ENCODE measurements around the gene TEX14. TPM values are rescaled to one million over a fixed set of nuclear protein-coding genes. Genes with fewer than 3 reads are reported as not detected.

TEX14 gene
- total and polyA plus RNA-seq, 10 of the 15 experiments (the other 5 are each of a cell fraction or from before 2014, with no cell fraction given), result 0.15 to 1.3 (median 0.66) TPM

DNA sequence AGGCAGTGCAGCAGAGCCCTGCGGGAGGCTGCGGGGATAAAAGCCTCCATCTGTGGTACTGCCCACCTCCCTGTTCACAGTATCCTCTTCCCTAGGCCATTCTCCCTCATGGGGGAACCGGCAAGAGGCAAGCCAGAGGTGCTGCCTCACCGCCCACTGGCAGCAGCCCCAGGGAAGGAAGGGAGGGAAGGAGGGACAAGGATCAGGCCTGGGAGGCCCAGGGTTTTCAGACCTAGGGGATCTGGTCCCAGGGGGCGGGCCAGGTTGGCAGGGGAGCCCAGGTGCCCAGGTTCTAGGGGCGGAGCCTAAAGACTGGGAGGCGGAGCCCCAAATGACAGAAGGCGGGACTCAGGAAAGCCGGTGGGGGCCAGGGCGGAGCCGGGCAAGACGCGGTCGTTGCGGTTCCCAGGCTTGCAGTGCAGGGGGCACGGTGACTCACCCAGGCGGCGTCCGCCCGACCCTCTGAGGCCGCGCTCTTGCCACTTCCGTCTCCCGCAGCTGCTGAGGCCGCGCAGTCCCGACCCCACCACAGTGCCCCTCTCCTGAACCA, 174.4 kb downstream of the TEX14 start (continued):
- TF ChIP-seq HDGF (IDR thresholded peaks at IDR 0.05), result no peak
- TF ChIP-seq, protein P1, sequence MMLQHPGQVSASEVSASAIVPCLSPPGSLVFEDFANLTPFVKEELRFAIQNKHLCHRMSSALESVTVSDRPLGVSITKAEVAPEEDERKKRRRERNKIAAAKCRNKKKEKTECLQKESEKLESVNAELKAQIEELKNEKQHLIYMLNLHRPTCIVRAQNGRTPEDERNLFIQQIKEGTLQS (IDR thresholded peaks at IDR 0.05; ENCODE audit: borderline replicate concordance, extremely low read depth, low read depth, low read length), result no peak
- TF ChIP-seq NFIC (IDR thresholded peaks at IDR 0.05; ENCODE audit: low read depth, low read length), result no peak
- peak; percentile 23; the same call in 1 of the 2 replicates for TF ChIP-seq NR2C1 (IDR thresholded peaks at IDR 0.05)
- TF ChIP-seq KLF5 (IDR thresholded peaks at IDR 0.05; ENCODE audit: partially characterized antibody), result no peak
- TF ChIP-seq POLR2AphosphoS5 (IDR thresholded peaks at IDR 0.05; ENCODE audit: low read length), result peak; percentile 83
- peak in 1 of 2 experiments; percentile 65; a peak in 2 of 4 replicates for TF ChIP-seq BHLHE40 (IDR thresholded peaks at IDR 0.05; ENCODE audit: borderline replicate concordance in 1 of 2, low read depth in 2 of 2, low read length in 1 of 2)
- TF ChIP-seq, protein P2, sequence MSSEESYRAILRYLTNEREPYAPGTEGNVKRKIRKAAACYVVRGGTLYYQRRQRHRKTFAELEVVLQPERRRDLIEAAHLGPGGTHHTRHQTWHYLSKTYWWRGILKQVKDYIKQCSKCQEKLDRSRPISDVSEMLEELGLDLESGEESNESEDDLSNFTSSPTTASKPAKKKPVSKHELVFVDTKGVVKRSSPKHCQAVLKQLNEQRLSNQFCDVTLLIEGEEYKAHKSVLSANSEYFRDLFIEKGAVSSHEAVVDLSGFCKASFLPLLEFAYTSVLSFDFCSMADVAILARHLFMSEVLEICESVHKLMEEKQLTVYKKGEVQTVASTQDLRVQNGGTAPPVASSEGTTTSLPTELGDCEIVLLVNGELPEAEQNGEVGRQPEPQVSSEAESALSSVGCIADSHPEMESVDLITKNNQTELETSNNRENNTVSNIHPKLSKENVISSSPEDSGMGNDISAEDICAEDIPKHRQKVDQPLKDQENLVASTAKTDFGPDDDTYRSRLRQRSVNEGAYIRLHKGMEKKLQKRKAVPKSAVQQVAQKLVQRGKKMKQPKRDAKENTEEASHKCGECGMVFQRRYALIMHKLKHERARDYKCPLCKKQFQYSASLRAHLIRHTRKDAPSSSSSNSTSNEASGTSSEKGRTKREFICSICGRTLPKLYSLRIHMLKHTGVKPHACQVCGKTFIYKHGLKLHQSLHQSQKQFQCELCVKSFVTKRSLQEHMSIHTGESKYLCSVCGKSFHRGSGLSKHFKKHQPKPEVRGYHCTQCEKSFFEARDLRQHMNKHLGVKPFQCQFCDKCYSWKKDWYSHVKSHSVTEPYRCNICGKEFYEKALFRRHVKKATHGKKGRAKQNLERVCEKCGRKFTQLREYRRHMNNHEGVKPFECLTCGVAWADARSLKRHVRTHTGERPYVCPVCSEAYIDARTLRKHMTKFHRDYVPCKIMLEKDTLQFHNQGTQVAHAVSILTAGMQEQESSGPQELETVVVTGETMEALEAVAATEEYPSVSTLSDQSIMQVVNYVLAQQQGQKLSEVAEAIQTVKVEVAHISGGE (CRISPR knock-in tag; IDR thresholded peaks at IDR 0.05), result no peak
- TF ChIP-seq ZBED1 (IDR thresholded peaks at IDR 0.05; ENCODE audit: borderline replicate concordance), result no peak
- TF ChIP-seq, protein P3, sequence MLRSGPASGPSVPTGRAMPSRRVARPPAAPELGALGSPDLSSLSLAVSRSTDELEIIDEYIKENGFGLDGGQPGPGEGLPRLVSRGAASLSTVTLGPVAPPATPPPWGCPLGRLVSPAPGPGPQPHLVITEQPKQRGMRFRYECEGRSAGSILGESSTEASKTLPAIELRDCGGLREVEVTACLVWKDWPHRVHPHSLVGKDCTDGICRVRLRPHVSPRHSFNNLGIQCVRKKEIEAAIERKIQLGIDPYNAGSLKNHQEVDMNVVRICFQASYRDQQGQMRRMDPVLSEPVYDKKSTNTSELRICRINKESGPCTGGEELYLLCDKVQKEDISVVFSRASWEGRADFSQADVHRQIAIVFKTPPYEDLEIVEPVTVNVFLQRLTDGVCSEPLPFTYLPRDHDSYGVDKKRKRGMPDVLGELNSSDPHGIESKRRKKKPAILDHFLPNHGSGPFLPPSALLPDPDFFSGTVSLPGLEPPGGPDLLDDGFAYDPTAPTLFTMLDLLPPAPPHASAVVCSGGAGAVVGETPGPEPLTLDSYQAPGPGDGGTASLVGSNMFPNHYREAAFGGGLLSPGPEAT (IDR thresholded peaks at IDR 0.05; ENCODE audit: low read depth), result 0 out of 2 replicates have a peak, but pooled peaks have one; percentile 14
- peak; percentile 85 for TF ChIP-seq TCF3 (IDR thresholded peaks at IDR 0.05; ENCODE audit: borderline replicate concordance, insufficient read depth, low read depth, low read length)
- no peak for TF ChIP-seq CBFB (IDR thresholded peaks at IDR 0.05; ENCODE audit: low read depth)
- no peak for TF ChIP-seq SUZ12 (IDR thresholded peaks at IDR 0.05; ENCODE audit: unreplicated experiment)
- TF ChIP-seq SMC3 (IDR thresholded peaks at IDR 0.05; ENCODE audit: borderline replicate concordance, low read length), result no peak
- TF ChIP-seq SMAD5 (IDR thresholded peaks at IDR 0.05; ENCODE audit: low read depth), result no peak
- TF ChIP-seq, protein P4, sequence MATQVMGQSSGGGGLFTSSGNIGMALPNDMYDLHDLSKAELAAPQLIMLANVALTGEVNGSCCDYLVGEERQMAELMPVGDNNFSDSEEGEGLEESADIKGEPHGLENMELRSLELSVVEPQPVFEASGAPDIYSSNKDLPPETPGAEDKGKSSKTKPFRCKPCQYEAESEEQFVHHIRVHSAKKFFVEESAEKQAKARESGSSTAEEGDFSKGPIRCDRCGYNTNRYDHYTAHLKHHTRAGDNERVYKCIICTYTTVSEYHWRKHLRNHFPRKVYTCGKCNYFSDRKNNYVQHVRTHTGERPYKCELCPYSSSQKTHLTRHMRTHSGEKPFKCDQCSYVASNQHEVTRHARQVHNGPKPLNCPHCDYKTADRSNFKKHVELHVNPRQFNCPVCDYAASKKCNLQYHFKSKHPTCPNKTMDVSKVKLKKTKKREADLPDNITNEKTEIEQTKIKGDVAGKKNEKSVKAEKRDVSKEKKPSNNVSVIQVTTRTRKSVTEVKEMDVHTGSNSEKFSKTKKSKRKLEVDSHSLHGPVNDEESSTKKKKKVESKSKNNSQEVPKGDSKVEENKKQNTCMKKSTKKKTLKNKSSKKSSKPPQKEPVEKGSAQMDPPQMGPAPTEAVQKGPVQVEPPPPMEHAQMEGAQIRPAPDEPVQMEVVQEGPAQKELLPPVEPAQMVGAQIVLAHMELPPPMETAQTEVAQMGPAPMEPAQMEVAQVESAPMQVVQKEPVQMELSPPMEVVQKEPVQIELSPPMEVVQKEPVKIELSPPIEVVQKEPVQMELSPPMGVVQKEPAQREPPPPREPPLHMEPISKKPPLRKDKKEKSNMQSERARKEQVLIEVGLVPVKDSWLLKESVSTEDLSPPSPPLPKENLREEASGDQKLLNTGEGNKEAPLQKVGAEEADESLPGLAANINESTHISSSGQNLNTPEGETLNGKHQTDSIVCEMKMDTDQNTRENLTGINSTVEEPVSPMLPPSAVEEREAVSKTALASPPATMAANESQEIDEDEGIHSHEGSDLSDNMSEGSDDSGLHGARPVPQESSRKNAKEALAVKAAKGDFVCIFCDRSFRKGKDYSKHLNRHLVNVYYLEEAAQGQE (IDR thresholded peaks at IDR 0.05; ENCODE audit: low read depth, low read length), result no peak

Measured in GM12878 (cell line).